DMS 273 (cell line): ENCODE data around the gene SDCBP2.

ENCODE experiments used
- DNase-seq: peaks from one replicate; lab custom pipeline; 2025; ENCODE audit not compliant: unreplicated experiment; lab: John Stamatoyannopoulos, UW

Gene SDCBP2

DNA sequence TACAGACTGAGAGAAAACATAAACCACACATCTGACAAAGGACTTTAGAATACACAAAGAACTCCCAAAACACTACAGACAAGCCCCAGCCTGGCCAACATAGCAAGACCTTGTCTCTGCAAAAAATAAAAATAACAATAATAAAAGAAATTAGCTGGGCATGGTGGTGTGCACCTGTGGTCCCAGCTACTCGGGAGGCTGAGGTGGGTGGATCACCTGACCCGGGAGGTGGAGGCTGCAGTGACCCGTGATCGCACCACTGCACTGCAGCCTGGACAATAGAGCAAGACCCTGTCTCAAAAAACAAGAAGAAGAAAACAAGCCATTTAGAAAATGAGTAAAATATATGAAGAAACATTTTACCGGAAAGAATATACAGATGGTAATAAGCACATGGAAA lies 13.1 kb downstream of the SDCBP2 start:
- DNase-seq = no peak

DNA sequence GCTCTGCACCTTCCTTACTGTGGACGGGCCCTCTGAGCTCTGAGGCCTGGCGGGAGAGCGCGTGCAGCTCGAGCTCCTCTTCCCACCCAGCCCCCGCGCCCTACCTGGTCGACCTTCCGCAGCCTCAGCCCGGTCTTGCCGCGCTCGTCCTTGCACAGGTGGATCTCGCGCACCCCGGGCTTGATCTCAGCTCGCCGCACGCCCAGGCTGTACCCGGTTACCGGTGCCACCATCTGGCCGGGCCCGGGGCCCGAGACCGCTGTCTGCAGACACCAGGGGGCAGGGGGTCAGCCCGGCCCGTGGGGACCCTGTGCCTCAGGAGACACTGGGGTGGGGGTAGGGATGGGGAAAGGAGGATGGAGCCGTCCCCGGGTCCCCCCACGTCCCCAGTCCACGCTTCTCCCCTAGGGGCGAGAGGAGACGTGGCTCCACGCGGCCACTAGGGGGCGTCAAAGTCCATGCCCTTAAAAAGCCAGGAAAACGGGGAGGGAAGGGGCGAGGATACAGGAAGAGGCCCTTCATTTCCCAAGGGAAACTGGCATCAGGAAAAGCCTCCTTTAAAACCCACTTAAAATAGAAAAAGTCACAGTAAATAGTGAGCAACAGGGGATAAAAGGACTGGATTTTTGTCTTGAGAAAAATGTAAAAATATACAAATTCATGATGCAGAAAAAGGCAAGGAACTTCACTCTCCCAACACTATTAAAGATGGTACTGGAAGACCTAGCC lies 15.5 kb downstream of the SDCBP2 start:
- peak; percentile 89 for DNase-seq

- no peak for DNase-seq
Measured at GRCh38 chr20:1312904-1313235, 16.1 kb downstream of the SDCBP2 start.

DNA sequence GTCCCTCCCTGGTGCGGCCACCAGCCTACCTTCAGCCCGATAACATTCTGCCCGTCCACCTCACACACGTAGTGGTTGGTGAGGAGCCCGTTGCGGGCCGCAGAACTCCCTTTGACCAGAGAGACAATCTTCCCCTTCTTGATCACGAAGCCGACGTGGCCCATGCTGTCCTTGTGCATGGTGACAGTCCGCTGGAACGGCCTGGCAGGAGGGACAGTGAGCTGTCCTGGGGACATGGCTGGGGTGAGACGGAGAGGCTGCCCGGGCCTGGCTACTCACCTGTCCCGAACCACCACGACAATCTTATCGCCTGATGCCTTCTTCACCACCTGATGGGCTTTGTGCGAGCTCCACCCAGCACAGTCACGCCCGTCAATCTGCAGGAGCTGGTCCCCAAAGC lies 16.6 kb downstream of the SDCBP2 start:
- DNase-seq = no peak

GRCh38 chr20:1310506-1311190 lies 18.3 kb downstream of the SDCBP2 start:
- DNase-seq = no peak

- DNase-seq = no peak
Measured at GRCh38 chr20:1310071-1310470, 18.9 kb downstream of the SDCBP2 start.

- no peak for DNase-seq
Measured at GRCh38 chr20:1309439-1309847, 19.5 kb downstream of the SDCBP2 start.

DNA sequence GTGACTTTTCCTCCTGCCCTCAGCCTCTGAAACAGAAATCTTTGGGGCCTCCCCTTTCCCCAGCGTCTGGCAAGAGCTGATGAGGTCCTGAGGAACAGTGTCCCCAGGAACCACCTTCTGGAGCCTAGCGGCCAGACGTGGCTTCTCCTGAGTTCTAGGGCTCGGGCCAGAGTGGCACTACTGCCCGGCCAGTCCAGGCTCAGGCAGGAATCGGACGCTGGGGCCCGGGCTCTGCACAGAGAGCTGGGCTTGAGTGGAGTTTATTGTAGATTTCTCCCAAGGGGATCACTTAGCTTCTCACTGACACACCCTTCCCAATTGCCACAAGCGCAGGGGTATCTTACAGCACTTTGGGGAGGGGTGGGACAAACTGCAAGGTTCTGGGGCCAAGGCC lies 20.2 kb downstream of the SDCBP2 start:
- no peak for DNase-seq

DNA sequence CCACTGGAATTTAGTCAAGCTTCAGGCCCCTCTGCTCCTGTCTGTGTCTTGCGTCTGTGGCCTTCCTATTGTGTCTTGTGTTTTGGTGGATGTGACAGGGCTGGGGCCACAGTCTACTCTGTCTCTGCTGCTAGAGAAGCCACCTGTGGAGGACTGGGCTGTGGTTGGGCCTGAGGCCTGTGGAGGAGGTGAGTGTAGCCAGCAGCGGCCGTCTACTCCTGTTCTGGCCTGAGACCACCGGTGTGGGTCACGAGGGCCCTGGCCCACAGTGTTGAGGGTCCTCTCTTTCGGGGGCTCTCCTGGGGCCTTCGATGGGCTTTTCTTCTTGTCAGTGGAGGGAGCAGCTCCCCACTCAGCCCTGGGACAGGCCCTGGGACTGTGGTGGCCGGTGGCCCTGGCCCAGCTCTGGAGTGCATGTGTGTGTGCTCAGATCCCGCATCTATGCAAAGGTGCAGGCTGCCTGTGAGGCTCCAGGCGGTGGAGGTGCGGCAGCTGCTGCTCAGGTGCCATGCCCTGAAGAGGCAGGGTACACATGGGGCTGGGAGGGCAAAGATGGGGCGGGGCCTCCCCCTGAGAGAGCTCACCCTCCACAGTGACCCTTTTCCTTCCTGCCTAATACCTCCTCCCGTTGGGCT lies 20.8 kb downstream of the SDCBP2 start:
- DNase-seq = no peak

DNA sequence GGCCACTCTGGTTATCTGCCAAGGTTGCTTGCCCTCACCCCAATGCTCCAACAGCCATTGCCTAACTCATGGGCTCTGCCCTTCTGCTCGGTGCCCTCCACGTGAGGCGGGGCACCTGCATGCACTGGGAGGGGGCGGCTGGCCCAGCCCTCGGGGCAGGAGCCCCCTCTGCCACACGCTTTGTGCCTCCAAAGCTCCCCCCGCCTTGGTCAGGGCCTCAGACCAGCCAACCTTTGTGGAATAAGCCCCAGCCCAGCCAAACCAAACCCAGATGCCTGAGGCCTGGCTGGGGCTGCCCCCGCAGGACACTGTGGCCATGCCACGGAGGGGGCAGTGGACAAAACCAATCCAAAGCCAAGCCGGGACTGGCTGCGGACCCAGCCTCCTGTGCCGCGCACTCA lies 21.4 kb downstream of the SDCBP2 start:
- DNase-seq = no peak

DNA sequence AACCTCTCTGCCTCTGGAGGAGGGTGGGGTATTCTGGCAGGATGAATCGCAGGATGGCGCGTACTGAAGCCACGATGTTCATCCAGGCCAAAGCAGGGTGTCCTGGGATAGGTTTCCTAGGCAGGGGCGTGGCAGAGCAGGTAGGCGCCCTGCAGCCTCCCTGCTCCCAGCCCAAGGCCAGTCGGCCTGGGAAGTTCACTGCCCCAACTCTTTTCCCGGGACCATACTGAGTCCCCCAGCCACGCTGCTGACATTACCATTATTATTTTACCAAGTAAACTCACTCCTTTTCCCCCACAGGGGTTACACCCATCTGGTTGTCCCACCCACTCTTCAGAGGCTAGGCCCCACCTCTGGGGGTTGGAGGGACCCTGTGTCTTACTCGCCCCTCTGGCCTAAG lies 21.8 kb downstream of the SDCBP2 start:
- DNase-seq = no peak

GRCh38 chr20:1306316-1307135 lies 22.4 kb downstream of the SDCBP2 start:
- DNase-seq = no peak

- no peak for DNase-seq
Measured at GRCh38 chr20:1305712-1306111, 23.2 kb downstream of the SDCBP2 start.

- no peak for DNase-seq
Measured at GRCh38 chr20:1304710-1305515, 24.0 kb downstream of the SDCBP2 start.

GRCh38 chr20:1302685-1303541 lies 26.0 kb downstream of the SDCBP2 start:
- DNase-seq = peak; percentile 82

DNA sequence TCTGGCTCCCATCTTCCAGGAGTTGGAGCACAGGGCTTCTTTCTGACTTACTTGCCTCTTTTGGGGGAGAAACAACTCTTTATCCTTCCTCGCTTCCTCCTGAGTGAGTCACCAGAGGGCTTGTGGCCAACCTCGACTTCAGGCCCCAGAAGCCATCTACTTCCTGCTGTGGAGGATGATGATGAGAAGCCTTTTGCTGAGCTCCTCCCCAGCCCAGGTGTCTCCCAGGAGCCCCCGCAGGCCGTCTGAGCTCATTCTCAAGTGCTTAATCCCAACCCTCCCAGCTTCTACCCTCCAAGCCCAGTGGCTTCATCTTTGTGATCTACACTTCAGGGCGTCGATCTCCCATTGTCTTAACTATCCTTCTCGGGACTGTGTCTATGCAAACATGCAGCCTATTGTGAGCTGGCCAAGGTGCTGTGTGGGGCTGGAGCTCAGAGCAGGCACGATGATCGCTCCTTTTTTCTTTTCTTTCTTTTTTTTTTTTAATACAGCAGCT lies 27.9 kb downstream of the SDCBP2 start:
- DNase-seq = no peak

- no peak for DNase-seq
Measured at GRCh38 chr20:1300083-1300840, 28.7 kb downstream of the SDCBP2 start.

DNA sequence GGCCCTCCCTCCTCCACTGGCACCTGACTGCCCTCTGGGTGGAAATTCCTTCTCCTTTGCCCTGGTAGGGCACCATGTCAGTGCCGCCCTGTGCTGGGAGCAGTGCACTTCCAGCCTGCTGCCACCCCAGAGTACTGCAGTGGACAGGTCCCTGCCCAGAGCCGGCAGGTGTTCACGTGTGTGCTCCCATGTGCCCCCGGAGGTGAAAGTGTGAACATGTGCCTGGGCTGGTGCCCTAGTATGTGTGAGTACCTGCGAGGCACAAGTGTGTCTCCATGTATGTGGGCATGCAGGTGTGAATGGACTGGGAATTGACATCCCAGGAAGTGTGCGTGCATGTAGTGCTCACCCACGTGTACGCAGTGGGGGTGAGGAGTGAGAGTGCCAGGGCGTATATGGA lies 29.4 kb downstream of the SDCBP2 start:
- DNase-seq = peak; percentile 43
